AML-193 (cell line): ENCODE measurements around the gene WDR72.
"Not testable (repeated sequence)": the region's sequence is repeated elsewhere in the genome, so short reads cannot be mapped to it uniquely, and the experiment has no call there.

Experiments used
- DNase-seq, 2 experiments: peaks; one replicate each; lab custom pipeline; 2025; lab: John Stamatoyannopoulos, UW

Gene WDR72

GRCh38 chr15:53709821-53710220 lies 49.6 kb downstream of the WDR72 start:
- DNase-seq: no peak

GRCh38 chr15:53695365-53695764 lies 64.1 kb downstream of the WDR72 start:
- DNase-seq: no peak

DNA sequence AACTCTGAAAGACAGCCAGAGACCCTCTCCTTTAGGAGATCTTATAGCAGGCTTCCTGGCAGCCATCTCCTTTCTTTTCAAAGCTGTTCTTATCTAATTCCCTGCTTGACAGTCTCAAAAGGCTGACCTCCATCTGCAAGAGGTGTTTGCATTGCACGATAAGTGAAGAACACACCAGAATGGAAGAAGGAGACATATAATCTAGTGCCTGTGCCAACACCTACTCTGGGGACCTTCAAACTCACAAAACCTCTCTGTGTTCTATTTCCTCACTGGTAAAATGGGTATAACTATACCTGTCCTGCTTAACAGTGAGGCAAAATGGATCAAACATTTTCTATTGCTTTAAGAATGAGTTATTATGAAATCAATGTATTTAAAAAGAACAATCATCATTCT lies 65.0 kb downstream of the WDR72 start:
- no peak for DNase-seq

GRCh38 chr15:53693729-53694475 lies 65.6 kb downstream of the WDR72 start:
- DNase-seq: no peak

DNA sequence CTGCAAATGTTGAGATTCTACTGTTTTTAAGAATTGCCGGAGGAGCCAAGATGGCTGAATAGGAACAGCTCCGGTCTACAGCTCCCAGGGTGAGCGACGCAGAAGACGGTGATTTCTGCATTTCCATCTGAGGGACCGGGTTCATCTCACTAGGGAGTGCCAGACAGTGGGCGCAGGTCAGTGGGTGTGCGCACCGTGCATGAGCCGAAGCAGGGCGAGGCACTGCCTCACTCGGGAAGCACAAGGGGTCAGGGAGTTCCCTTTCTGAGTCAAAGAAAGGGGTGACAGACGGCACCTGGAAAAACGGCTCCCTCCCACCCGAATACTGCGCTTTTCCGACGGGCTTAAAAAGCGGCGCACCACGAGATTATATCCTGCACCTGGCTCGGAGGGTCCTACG lies 75.3 kb downstream of the WDR72 start:
- not testable (repeated sequence) for DNase-seq

DNA sequence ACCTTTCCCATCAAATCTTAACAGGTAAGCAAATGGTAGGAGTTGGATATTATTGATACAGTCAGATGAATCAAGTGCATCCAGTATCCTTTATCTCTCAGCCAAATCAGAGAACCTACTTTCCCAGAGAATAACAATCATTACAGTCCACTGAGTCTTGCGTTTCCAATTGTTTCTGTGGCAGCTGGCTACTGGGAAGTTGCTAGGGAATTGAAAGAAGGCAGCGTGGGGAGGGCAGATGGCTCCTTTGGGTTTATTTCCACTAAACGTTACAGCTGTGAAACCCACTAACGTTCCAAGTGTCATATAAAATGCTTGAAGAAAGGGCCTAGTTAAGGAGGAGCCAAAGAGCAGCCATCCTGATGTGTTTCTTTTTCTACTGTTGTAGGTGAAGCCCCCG lies 78.4 kb downstream of the WDR72 start:
- DNase-seq: no peak

GRCh38 chr15:53675832-53676231 lies 83.6 kb downstream of the WDR72 start:
- no peak for DNase-seq

GRCh38 chr15:53671545-53671944 lies 87.9 kb downstream of the WDR72 start:
- DNase-seq: no peak

DNA sequence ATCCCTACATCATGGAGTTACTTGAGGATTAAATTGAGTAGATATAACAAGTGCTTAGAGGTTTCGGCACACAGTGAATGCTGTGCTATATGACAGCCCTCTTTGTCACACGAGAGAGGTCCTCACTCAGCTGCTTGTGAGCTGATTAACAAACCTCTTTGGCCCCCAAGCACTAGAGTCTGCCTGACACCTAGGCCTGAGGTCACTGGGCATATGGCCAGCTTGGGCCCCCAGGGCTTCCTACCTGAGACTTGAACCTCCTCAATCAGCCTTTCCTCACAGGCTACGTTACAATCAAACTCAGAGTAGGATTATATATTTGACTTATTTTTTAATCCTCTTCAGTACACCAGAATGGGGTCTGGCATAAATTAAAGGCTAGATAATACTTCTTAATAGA lies 88.8 kb downstream of the WDR72 start:
- no peak for DNase-seq

- no peak for DNase-seq
Measured at GRCh38 chr15:53665930-53666329, 93.5 kb downstream of the WDR72 start.

- DNase-seq: no peak
Measured at GRCh38 chr15:53658827-53659555, 100.5 kb downstream of the WDR72 start.

DNA sequence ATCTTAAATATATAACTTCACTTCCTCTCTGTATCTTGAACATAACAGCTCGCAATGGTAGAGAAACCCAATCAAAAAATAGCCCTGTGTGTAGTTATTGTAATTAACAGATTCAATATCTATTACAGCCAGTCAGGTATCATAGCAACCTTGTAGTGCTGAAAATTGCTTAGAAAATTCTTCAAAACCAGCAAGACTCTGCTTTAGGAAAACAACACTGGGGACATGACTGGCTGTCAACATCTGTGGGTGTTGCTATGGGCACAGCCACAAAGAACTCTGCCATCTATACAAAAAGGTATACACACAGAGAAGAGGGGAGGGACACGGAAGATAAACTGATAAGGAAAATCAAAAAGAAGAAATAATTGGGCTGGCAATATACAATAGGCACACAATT lies 101.2 kb downstream of the WDR72 start:
- DNase-seq: no peak

DNA sequence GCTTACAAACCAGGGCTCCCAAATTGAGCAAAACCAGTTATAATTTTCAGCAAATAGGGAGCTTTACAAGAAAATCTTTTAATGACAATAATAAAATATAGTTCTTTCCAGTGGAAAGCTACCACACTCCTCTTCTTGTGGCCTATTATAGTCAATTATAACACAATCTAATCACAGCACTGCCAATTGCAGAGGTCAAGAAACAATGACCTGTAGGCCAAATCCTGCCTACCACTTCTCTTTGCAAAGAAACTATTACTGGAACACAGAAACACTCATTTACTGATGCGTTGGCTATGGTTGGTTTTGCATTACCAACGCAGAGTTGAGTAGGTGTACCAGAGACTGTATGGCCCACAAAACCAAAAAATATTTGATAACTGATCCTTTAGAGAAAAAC lies 110.5 kb downstream of the WDR72 start:
- DNase-seq: no peak

DNA sequence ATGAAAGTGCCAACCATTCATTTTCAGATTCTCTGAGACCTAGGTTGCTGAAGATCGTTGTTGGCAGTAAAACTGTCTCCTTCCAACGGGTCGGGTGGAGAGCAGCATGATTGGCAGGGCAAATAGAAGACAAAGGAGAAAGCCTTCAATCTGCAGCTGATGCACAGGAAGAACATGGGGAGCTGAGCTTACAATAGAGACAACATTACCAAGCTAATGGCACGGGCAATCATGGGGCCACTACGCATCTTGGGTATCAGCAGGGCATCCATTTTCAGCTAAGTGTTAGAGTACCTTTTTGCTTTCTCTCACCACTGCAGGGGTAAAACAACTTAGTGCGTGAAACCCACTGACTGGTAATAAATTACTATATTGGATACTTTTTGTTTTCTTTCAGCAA lies 114.8 kb downstream of the WDR72 start:
- DNase-seq: no peak

GRCh38 chr15:53634517-53635106 lies 124.9 kb downstream of the WDR72 start:
- no peak for DNase-seq

DNA sequence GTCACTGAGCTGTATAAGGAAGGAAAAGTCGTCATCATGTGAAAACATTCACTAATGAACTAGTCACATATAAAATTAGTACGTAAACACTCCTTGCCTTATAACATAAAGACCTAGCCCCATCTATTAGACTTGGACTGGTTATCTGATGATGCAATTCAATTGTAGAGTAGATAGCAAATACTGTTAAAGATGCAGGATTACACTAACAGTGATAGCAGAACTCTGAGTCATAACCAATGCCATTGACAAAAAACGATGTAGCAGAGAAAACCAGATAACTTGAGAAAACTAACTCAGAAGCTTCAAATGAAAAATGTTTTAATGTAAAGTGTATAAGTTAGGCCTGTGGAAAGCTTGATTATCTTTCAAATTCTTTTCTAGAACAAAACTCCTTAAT lies 132.2 kb downstream of the WDR72 start:
- DNase-seq: no peak

DNA sequence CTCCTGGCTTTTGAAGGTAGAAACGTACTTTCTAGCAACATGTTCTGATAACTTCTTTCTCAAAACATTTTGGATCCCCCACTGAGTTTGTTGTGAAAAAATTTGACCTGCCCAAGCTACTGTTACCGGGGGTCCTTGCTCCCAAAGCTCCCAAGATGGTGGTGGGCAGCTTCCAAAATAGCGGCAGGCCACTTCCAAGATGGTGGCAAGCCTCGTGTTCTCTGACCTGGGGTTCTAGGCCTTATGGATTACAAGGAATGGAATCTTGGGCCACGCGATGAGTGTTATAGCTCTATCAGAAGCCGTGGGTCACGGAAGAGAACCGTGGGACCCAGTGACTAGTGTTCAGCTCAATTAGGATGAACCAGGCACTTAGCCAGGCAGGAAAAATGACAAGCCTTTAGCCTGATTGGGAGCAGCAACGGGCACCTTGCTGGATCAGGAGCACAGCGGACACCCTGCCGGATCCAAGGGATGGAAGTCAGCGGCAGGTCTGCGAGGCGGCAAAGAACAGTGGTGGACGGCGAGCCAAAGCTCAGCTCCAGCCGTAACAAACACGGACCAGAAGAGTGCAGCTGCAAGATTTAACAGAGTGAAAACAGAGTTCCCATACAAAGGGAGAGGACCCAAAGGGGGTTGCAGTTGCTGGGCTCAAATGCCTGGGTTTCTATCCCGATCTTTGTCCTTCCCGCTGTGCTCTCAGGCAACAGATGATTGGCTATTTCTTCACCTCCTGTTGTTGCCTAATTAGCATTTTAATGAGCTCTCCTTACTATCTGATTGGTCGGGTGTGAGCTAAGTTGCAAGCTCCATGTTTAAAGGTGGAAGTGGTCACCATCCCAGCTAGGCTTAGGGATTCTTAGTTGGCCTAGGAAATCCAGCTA lies 133.3 kb downstream of the WDR72 start:
- DNase-seq: no peak

- DNase-seq: no peak
Measured at GRCh38 chr15:53625260-53625659, 134.2 kb downstream of the WDR72 start.

DNA sequence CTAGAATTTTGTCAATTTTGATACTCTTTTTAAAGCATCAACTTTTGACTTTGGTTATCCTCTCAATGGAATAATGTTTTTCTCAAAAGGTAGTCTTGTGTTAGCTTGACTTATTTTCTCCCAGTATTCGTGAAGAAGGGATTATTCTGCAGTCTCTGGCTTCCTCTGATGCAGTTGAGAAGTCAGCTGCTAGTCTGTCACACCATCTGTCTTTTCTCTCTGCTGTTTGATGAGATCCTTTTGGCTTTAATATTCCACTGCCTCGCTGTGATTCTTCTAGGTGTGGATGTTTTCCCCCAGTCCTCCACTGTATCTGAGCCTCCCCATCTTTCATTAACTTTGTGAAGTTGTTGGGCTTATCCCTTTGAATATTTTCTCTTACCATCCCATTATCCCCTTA lies 141.0 kb downstream of the WDR72 start:
- DNase-seq: no peak

DNA sequence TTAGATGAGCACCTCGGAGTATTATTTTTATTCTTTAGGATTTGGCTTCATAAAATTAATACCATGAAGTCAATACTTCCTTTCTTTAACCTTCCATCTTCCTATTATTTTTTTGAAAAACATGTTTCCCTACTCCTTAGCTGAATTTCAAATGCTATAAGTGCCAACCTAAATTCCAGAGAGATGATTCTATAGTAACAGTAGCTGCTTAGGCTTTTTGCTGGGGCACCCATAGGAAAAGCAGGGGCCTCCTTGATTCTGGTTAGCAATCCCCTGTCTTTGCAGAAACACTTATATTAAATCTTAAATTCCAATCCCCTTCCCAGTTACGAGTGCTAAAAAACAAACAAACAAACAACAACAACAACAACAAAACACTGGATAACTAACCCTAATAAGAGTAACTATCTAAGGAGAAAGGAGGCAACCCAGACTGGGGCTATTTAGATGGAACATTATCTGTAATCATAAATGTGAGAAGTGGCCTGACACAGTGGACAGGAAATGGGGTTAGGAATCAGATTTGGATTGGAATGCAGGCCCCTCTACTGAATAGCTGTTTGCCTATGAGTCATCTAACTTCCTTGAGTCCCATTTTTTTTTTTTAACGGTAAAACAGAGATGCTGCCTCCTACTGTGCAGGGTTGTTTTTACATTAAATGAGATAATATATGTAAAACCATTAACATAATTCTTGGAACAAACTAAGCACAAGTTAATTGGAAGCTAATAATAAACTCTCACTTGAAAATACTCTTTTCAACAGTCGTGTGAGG lies 148.1 kb downstream of the WDR72 start:
- no peak for DNase-seq

GRCh38 chr15:53591041-53591440 lies 168.4 kb downstream of the WDR72 start:
- DNase-seq: no peak

DNA sequence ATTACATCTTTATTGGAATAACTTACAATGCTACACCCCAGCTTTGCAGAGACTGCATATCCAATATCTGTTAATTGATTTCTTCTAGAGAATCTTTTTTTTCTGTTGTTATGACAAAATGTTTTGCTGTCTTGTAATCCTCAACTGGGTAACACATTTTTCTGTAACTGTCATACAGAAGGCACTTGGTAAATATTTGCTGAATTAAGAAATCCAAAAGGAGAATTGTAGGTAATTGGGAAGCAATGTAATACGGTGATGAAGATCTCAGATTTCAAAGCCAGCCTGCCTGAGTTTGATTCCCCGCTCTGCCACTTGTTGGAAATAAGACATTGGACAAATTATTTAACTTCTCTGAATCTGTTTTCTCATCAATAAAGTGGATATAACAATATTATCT lies 169.1 kb downstream of the WDR72 start:
- no peak for DNase-seq
